ENCODE data around the gene UBE2H.

UBE2H gene

DNA sequence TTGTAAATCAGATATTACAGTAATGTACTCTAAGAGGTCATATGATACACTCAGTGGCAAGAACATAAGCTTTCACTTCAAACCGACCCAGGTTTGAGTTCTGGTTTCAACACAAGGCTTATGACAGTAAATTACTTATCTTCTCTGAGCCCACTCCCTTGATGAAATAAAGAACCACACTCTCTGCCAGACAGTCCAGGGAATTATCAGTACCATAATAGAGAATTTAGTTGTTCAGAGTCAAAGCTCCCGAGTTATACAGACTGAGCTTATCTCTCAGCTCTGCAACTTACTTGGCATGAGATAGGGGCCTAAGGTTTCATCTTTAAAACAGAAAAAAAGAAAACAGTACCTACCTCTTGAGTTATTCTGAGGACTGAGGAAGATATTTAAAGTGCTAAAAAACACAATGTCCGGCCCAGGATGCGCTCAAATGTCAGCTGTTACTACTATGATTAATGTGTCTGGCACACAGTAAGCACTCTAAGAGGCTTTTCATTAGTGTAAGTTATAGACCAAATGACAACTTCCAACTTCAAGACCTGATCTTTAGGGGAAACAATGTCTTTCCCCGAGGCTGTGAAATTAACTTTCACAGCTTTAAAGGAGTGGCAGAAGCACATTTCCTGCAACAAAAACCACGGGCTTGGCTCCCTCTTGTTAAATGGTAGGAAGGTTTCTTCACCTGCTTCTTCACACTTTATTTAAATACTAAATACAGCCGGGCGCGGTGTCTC, 38.1 kb downstream of the UBE2H start:
- Histone ChIP-seq H3K27me3 (ENCODE audit: insufficient read depth, poor library complexity, severe bottlenecking) (no peaks in the 10 kb centered on the region), H3K27ac (replicated peaks) (no peak overlapping the region), H3K4me3 (replicated peaks; ENCODE audit: insufficient read depth, low read length) (no peak overlapping the region)
- DNase-seq (ENCODE audit: low read depth in 1 of 2, low spot score in 1 of 2), result no peak
- TF ChIP-seq SPI1 (IDR thresholded peaks at IDR 0.05; ENCODE audit: borderline replicate concordance, low read depth) (no peak), REST (IDR thresholded peaks at IDR 0.05; ENCODE audit: insufficient replicate concordance, low read depth) (no peak), GABPA (IDR thresholded peaks at IDR 0.05; ENCODE audit: low read depth) (no peak), POLR2AphosphoS5 (IDR thresholded peaks at IDR 0.05; ENCODE audit: low read depth) (no peak)
- TF ChIP-seq, protein P1, sequence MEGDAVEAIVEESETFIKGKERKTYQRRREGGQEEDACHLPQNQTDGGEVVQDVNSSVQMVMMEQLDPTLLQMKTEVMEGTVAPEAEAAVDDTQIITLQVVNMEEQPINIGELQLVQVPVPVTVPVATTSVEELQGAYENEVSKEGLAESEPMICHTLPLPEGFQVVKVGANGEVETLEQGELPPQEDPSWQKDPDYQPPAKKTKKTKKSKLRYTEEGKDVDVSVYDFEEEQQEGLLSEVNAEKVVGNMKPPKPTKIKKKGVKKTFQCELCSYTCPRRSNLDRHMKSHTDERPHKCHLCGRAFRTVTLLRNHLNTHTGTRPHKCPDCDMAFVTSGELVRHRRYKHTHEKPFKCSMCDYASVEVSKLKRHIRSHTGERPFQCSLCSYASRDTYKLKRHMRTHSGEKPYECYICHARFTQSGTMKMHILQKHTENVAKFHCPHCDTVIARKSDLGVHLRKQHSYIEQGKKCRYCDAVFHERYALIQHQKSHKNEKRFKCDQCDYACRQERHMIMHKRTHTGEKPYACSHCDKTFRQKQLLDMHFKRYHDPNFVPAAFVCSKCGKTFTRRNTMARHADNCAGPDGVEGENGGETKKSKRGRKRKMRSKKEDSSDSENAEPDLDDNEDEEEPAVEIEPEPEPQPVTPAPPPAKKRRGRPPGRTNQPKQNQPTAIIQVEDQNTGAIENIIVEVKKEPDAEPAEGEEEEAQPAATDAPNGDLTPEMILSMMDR (IDR thresholded peaks at IDR 0.05; ENCODE audit: insufficient read depth, low read length), result no peak

GRCh38 chr7:129913428-129913827, 39.3 kb downstream of the UBE2H start:
- TF ChIP-seq REST (IDR thresholded peaks at IDR 0.05; ENCODE audit: insufficient replicate concordance, low read depth), result no peak
- TF ChIP-seq POLR2AphosphoS5 (IDR thresholded peaks at IDR 0.05; ENCODE audit: low read depth), result no peak
- no peak for TF ChIP-seq GABPA (IDR thresholded peaks at IDR 0.05; ENCODE audit: low read depth)
- no peak for TF ChIP-seq SPI1 (IDR thresholded peaks at IDR 0.05; ENCODE audit: borderline replicate concordance, low read depth)
- TF ChIP-seq, protein P1 (IDR thresholded peaks at IDR 0.05; ENCODE audit: insufficient read depth, low read length), result no peak
- Histone ChIP-seq H3K27ac (replicated peaks) (no peak overlapping the region), H3K27me3 (ENCODE audit: insufficient read depth, poor library complexity, severe bottlenecking) (no peaks in the 10 kb centered on the region), H3K4me3 (replicated peaks; ENCODE audit: insufficient read depth, low read length) (no peak overlapping the region)
- DNase-seq (ENCODE audit: low read depth in 1 of 2, low spot score in 1 of 2), result no peak

DNA sequence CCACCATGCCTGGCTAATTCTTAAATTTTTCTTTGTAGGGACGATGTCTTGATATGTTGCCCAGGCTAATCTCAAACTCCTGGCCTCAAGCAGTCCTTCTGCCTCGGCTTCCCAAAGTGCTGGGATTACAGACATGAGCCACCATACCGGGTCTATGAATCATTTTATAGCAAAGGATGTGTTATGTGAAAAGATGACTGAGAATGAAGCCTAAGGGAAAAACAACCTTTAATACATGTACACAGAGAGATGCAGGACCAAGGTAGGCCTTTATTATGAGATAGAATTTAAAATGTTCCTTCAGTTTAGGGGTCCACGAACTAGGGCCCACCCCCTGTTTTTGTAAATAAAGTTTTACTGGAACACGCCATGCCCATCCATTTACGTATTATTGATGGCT, 41.0 kb downstream of the UBE2H start:
- TF ChIP-seq, protein P1 (IDR thresholded peaks at IDR 0.05; ENCODE audit: insufficient read depth, low read length), result no peak
- TF ChIP-seq SPI1 (IDR thresholded peaks at IDR 0.05; ENCODE audit: borderline replicate concordance, low read depth), result no peak
- no peak for TF ChIP-seq GABPA (IDR thresholded peaks at IDR 0.05; ENCODE audit: low read depth)
- TF ChIP-seq REST (IDR thresholded peaks at IDR 0.05; ENCODE audit: insufficient replicate concordance, low read depth), result no peak
- no peak for TF ChIP-seq POLR2AphosphoS5 (IDR thresholded peaks at IDR 0.05; ENCODE audit: low read depth)
- H3K4me3 ChIP-seq (replicated peaks; ENCODE audit: insufficient read depth, low read length), result no peak overlapping the region
- H3K27ac ChIP-seq (replicated peaks), result no peak overlapping the region
- DNase-seq (ENCODE audit: low read depth in 1 of 2, low spot score in 1 of 2), result no peak
- H3K27me3 ChIP-seq (ENCODE audit: insufficient read depth, poor library complexity, severe bottlenecking), result no peaks in the 10 kb centered on the region
